Left ventricle myocardium inferior (tissue), 1 donor: Measurements from ENCODE around the gene VPS13D. TPM values are rescaled to one million over a fixed set of nuclear protein-coding genes. Genes with fewer than 3 reads are reported as not detected.

ENCODE experiments used
- DNase-seq: peaks from one replicate; pipeline ENCODE4 v3.0.0-alpha.2; 2020
- H3K27ac ChIP-seq: fragments of 200-600 bp; replicated peaks from 2 replicates; pipeline ENCODE4 v1.8.0; 2021
- H3K27me3 ChIP-seq: fragments of 200-600 bp; 2 replicates; pipeline ENCODE4 v1.8.0; 2021; ENCODE audit warnings: low read depth
- H3K36me3 ChIP-seq: fragments of 200-600 bp; 2 replicates; pipeline ENCODE4 v1.8.0; 2021
- H3K4me1 ChIP-seq: fragments of 200-600 bp; 2 replicates; pipeline ENCODE4 v1.8.0; 2021
- H3K4me3 ChIP-seq: fragments of 200-600 bp; 2 replicates; pipeline ENCODE4 v1.8.0; 2021; ENCODE audit warnings: mild to moderate bottlenecking, moderate library complexity
- H3K9me3 ChIP-seq: fragments of 200-600 bp; replicated peaks from 2 replicates; pipeline ENCODE4 v1.8.0; 2021
- CTCF ChIP-seq: fragments of 200-600 bp; IDR thresholded peaks from 2 replicates; pipeline ENCODE4 v1.8.0; 2021; ENCODE audit warnings: antibody characterized with exemption, mild to moderate bottlenecking, borderline replicate concordance
- intact Hi-C: fragments of 100-400 bp; cut with micrococcal nuclease; formaldehyde crosslinking; loops from one replicate; pipeline ENCODE4 v1.11.0; 2022
- total RNA-seq: library from RNA; stranded (reverse); fragmentation: NEBNext Ultra II Directional; extraction: Animal tissue kit (Norgen Biotek cat#: 25700); gene quantifications from one replicate; pipeline ENCODE4 v1.2.1, GENCODE V29; 2021
- donor health status: DM: no; HTN: yes; CAD: no; lungs with severe emphysema.

The VPS13D gene
- total RNA-seq, 1 donor from 2014 or later: 71.6 TPM

- peak overlapping the region; percentile 28 for H3K27ac ChIP-seq
- H3K4me3 ChIP-seq: no peak overlapping the region
- intact Hi-C loops: no loop called here
- H3K9me3 ChIP-seq: no peaks in the 10 kb centered on the region
- TF ChIP-seq CTCF: no peak
- H3K36me3 ChIP-seq: peaks cover 83% of the 10 kb centered on the region
- no peaks in the 10 kb centered on the region for H3K27me3 ChIP-seq
- peaks cover 39% of the 10 kb centered on the region for H3K4me1 ChIP-seq
- DNase-seq: no peak
Observed at GRCh38 chr1:12301518-12302237, 71.8 kb downstream of the VPS13D start.

- peaks cover 39% of the 10 kb centered on the region for H3K4me1 ChIP-seq
- no peaks in the 10 kb centered on the region for H3K9me3 ChIP-seq
- no peak overlapping the region for H3K4me3 ChIP-seq
- no peak for TF ChIP-seq CTCF
- intact Hi-C loops: no loop called here
- peaks cover 83% of the 10 kb centered on the region for H3K36me3 ChIP-seq
- no peak overlapping the region for H3K27ac ChIP-seq
- H3K27me3 ChIP-seq: no peaks in the 10 kb centered on the region
- DNase-seq: no peak
Observed at GRCh38 chr1:12302798-12303447, 73.1 kb downstream of the VPS13D start.

GRCh38 chr1:12305377-12305776, 75.5 kb downstream of the VPS13D start:
- peaks cover 49% of the 10 kb centered on the region for H3K4me1 ChIP-seq
- no peak overlapping the region for H3K27ac ChIP-seq
- no peaks in the 10 kb centered on the region for H3K27me3 ChIP-seq
- TF ChIP-seq CTCF: no peak
- peaks cover 80% of the 10 kb centered on the region for H3K36me3 ChIP-seq
- H3K9me3 ChIP-seq: no peaks in the 10 kb centered on the region
- intact Hi-C loops: no loop called here
- no peak overlapping the region for H3K4me3 ChIP-seq
- no peak for DNase-seq

GRCh38 chr1:12309783-12310742, 80.2 kb downstream of the VPS13D start:
- Histone ChIP-seq H3K4me3 (no peak overlapping the region), H3K27ac (peak overlapping the region; percentile 68), H3K27me3 (no peaks in the 10 kb centered on the region), H3K36me3 (peaks cover 90% of the 10 kb centered on the region), H3K4me1 (peaks cover 30% of the 10 kb centered on the region), H3K9me3 (no peaks in the 10 kb centered on the region)
- TF ChIP-seq CTCF: no peak
- DNase-seq: no peak
- intact Hi-C loops: loop anchor here (10.0 kb wide), 2 partner anchors 315 to 345 kb away; no protein-coding TSS in a partner anchor

GRCh38 chr1:12314333-12314903, 84.6 kb downstream of the VPS13D start:
- no peaks in the 10 kb centered on the region for H3K27me3 ChIP-seq
- H3K27ac ChIP-seq: peak overlapping the region; percentile 60
- peaks cover 84% of the 10 kb centered on the region for H3K36me3 ChIP-seq
- H3K4me1 ChIP-seq: peaks cover 35% of the 10 kb centered on the region
- peak; percentile 61 for TF ChIP-seq CTCF
- no peak overlapping the region for H3K4me3 ChIP-seq
- DNase-seq: no peak
- no peaks in the 10 kb centered on the region for H3K9me3 ChIP-seq
- intact Hi-C loops: loop anchor here (10.0 kb wide), 2 partner anchors 310 to 340 kb away; no protein-coding TSS in a partner anchor
